ENCODE results near the gene ADCY1.

The ADCY1 gene

DNA sequence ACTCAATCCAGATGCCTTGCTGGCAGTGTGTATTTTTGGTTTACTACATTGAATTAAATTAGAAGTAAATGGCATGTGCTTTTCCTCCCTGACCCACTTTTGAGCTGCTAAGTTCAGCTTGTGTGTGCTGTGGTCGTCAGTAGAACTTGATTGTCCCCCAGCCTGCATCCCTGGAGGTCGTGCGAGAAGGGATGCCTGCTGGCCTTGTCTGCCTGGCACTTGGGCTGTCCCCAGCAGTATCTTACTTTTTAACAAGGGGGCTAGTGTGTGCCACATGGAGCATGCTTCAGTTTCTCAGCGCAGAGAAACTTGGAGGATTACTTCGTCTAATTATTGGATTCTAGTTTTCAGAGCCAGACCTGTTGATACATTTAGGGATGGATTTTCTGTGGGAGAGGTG is 80.2 kb downstream of the ADCY1 start:
- DNase-seq: no peak

DNA sequence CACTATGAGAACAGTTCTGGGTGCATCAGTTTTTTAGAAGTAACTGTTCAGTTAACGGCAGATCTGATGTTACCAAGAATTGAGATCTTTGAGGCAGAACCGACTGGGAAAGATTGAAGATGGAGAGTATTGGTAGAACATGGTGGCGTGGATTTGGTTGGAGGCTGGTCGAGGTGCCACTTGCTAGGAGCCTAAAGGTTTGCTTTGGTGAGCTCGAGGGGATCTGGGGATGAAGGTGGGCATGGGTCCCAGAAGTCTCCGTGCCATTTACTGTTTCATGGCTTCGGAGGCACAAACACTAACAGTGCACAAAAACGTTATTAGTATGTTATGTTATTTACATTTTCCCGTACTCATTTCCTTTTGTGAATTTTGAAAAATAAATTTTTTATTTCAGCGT is 81.4 kb downstream of the ADCY1 start:
- no peak for DNase-seq

DNA sequence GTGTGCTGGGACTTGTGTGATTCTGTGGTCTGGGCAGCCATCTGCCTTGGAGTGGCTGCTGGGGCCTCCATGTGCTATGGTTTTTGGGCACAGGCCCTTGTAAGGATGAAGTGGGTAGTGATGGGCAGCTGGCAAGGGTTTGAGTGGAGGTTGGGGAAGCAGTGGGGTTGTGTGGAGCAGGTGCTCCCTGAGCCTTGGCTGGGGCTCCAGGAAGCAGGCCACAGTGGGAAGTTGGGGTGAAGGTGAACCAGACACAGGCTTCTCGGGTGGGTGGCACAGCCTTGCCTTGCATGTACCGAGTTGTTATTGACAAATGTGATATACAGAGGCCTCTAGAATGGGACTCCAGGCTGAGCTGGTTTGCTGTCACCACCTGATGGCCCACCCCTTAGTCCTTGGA is 82.3 kb downstream of the ADCY1 start:
- DNase-seq: no peak

DNA sequence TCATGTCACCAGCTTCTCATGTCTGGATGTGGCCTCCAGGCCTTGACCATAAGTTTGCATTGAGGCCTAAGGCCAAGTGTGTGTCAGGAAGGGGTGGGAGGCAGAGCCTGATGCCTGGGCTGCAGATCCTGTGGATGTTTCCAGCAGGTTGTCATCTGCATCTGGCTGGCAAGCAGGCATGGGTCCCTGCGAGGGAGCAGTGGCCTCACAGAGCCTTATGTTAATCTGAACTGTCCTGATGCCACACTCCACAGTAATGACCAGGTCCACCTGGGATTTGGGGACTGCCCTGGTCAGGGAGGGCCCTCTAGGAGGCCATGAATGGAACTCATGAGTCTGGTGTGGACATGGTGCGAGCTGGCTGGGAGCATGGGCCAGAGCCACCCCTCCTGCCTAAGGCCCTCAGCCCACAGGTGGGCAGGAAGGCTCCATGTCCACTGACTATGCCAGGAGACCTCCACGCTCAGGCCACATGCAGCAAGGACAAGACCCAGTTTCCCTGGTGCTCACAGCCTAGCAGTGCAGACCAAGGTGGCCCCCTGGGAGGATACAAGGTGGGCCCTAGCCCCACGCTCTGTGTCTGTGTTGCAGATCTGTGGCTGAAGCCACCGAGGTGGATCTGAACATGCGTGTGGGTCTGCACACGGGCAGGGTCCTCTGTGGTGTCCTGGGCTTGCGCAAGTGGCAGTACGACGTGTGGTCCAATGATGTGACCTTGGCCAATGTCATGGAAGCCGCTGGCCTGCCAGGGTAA is 83.1 kb downstream of the ADCY1 start:
- no peak for DNase-seq

DNA sequence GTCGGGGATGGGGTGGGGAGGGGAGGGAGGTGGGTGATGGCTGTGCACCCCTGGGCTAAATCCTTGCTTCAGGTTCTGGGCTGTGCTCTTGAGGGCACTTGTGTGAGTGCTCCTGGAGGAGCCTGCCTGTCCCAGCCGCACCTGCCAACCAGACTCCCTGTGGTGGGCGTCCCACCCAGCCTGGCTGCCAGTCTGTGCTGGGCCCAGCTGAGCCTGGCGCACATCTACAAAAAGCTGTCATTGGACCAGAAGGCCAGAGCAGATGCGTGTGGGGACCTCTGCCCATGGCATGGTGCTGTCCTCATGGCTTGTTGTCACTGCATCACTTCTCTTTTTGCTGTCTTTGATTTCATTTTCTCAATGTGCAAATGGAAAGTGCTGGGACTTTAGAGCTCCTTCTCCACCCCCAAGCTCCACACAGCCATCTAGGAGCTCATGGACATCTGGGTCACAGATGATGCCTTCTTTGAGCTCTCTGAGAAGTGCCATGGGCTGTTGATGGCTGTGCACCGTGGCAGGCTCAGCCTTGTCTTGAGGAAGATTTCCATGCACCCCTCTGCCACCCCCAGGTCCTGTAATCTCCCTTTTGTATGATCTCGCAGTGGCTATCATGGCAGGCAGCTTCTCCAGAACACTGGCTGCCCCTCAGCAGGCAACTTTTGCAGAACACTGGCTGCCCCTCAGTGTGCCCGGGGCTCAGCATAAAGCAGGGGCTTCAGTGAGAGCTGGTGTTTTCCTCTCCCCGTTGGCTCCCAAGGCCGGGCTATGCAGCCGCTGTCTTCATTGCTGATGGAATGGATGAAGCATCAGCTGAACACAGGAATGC is 83.9 kb downstream of the ADCY1 start:
- DNase-seq: no peak

DNA sequence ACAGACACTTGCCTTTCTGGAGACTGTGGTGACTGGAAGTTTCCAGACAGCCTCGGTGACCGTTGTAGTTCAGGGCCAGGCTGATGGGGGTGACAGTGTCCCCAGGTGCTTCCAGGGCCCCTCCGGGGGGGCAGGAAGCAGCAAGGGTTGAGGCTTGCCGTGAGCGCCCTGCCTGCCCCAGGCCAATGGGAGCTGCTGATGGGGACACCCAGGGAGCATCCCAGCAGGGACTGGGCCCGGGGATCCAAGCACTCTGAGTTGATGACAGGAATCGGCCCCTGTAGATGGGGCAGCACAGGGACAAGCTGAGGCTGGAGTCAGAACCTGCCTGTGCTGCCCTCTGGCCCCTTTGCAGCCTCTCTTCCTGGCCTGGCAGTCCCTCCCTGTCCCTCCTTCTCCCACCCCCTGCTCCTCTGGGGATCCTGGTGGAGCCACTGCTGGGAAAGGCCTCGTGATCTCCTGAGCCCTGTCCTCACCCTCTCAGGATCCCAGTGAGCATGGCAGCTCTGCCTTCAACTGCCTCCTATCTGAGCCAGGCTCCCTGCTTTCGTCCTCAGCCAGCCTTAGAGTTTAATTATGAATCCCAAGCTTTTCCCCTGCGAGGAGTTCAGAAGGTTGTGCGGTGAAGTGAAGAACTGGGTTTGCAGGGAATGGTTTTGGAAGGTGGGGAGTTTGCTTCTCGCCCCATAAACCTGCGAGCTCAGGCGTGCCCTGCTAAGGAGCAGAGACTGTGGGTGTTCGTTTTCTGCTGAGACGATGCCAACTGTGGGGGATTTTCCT is 84.7 kb downstream of the ADCY1 start:
- no peak for DNase-seq

DNA sequence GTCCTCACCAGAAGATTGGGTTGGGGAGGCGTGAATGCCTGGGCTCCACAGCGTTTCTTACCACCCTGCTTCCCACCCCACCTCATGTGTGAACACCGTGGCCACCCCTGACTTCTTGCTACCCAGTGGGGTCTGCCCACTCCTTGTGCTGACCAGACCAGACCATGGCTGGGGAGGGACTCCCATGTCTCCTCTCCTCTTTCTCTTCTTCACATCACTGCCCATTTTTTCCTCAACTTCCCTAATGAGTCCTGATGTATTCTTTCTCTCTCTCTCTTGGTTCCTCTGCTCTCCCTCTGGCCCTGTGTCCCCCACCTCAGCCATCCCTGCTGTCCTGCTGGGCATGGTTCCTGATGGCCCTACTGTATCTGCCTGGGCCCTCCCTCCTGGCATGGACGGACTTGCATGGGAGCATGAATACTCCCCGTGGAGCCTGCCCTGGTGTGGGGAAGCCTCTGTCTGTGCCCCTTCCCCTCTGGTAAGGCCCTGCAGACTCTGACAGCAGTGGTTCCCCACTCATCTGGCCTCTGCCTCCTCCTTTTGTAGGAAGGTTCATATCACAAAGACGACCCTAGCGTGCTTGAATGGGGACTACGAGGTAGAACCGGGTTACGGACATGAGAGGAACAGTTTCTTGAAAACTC is 85.5 kb downstream of the ADCY1 start:
- DNase-seq: no peak

DNA sequence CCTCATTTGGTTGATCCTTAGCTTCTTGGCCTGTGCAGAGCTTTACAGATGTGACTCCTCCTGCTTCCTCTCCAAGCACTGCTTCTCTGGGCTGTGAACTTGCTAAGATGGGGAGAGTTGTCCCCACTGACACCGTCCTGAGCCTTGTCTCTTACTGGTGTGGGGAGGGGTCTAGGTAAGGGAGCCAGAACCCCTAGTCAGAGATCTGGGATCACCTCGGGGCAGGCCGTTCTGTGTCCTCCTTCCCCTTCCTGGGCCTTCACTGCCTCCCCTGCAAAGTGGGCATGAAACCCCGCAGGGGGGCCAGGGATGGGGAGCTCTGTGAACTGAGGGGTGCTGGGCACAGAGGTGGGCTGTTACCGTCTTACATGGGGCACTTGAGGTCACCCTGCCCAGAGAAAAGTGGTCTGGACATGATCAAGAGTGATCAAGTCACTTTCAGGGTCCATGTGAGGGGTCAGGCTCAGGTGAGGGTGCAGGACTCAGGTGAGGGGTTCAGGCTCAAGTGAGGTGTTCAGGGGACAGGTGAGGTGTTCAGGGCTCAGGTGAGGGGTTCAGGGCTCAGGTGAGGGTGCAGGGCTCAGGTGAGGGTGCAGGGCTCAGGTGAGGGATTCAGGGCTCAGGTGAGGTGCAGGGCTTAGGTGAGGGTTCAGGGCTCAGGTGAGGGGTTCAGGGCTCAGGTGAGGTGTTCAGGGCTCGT is 86.2 kb downstream of the ADCY1 start:
- DNase-seq: no peak

DNA sequence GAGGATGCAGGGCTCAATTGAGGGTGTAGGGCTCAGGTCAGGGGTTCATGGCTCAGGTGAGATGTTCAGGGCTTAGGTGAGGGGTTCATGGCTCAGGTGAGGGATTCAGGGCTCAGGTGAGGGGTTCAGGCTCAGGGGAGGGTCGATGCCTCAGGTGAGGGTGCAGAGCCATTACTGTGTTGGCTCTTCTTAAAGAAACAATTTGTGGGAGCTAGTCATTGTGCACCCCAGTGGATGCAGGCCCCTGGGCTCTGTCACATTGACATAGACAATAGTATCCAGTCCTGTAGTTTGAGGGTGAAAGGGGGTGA is 86.7 kb downstream of the ADCY1 start:
- DNase-seq: no peak

DNA sequence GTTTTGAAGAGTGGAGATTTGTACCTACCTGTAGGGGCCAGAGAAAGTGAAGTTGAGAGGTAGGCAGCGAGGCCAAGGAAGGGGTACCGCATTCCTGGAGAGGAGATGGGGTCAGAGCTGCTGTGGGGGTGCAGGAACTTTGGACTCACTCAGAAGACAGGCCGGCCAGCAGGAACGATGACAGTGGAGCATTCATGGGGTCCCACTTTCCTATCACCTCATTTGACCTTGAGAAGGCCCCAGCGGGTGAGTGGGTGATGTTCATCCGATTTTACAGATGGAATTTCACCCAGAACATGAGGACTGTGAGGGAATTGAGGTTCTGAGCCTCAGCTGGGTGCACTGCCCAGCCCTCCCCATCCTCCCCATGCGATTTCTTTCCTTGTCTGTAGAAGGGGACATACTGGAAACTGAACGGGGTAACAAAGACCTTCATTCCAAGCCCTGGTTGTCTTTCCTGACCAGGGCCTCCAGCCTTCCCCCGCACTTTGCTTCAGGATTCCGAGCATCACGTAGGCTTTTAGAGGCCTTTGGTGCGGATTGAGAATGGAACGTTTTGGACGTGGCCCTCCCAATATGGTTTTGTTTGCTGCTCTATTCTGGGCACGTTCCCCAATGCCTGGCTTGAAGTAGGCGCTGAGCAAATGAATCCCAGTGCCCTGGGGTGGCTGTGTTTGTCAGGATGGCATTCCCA is 87.3 kb downstream of the ADCY1 start:
- no peak for DNase-seq

DNA sequence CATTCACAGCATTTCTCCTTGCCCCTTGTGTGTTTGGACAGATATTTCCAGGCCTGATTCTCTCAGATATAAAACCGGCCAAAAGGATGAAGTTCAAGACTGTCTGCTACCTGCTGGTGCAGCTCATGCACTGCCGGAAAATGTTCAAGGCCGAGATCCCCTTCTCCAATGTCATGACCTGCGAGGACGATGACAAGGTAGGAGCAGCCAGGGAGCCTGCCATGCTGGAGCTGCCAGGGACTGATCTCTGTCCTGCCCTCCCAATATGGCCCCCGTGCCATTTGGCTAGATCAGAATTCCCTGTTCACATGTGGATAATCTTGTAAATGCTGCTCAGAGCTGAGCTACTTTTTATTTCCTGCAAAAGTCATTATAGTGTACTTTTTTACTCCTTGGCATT is 87.8 kb downstream of the ADCY1 start:
- no peak for DNase-seq

DNA sequence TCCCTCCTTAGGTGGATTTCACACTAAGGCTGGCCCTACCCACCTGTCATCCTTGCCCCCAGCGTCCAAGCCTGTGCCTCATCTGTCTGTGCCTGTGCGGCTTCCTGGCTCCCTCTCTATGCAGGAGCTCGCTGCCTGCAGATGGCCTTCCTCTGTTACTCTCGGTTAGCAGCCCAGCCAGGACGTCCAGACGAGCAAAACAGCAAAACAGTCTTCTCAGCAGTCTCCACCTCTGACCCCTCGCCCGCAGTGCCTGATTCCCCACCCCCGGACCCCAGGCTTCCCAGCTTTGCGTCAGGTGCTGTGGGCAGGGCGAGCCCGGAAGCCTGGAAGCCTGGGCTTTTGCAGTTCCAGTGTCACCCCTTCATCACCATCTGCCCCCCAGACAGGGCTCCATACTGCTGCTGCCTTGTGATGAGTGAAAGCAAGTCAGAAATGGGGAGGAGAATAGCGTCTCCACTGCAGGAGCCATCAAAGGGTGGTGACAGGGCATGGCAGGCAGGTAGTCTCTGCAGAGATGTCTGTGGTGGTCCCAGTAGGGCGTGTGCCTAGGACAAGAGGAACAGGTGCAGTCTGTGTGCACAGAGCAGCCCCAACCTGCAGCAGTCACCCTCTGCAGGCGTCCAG is 88.5 kb downstream of the ADCY1 start:
- DNase-seq: no peak

DNA sequence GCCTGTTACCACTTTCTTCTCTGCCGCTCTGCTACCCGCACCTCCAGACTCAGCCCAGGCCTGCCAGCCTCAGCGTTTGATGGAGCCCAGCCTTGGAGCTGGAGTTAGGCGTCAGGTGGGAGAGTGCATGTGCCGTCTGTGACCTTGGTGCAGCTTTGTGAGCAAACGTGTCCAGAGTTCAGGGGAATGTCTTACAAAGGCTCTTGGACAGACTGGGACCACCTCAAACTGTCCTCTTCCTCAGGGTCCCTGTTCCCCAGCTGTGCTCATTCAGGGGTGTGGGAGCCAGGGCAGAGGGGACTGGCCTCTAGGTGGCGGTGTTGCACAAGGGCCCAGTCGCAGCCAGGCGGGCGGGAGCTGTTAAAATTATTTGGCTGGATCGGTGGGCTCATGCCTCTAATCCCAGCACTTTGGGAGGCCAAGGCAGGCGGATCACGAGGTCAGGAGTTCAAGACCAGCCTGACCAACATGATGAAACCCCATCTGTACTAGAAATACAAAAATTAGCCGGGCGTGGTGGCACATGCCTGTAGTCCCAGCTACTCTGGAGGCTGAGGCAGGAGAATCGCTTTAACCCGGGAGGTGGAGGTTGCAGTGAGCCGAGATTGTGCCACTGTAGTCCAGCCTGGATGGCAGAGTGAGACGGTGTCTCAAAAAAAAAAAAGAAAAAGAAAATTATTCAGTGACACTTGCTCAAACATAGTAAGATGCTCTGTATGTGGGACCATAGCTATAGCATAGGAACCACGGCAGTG is 89.2 kb downstream of the ADCY1 start:
- DNase-seq: no peak

DNA sequence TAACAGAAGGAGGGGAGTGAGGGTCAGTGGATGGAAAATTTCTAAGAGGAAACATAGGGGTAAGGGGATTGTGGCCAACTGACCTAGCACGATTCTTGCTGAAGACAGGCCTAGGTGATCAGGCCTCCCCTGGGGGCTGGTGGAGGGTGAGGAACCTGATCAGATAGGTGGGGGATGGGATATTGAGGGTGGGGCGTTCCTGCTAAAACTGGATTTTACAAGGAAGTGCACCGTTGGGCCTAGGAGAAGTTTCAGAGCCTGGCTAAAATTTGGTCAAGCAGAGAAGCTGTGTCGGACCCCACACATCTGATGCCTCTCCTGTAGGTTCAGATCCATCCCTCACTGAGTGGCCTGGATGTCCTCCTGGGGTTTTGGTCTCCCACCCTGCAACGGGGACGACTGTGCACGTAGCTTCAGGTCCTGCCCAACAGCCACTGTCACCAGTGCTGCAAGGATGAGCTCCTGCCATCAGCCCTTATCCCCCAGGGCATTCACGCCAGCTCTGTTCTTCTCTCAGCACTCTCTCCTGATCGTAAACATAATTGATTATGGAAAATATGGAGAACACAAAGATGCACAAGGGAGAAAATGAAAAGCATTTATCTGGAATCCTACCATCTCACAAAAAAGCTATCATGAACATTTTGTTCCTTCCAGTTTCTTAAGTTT is 89.9 kb downstream of the ADCY1 start:
- DNase-seq: no peak

DNA sequence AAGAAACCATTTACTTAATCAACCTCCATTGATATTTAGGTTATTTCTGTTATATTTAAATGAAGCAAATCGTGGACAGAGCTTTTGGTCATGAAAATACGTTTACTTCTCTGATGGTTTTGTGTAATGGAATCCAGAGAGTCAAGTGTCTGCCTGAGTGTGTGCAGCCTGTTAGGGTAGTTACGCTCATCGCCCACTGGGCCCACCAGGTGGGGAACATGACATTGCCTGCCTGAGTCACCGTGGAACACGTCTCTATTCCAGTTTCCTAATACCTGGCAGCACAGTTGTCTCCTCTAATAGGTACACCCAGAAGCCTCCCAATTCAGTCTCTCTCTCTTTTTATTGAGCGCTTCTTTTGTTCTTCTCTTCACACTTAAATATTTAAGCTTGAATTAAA is 91.0 kb downstream of the ADCY1 start:
- no peak for DNase-seq

DNA sequence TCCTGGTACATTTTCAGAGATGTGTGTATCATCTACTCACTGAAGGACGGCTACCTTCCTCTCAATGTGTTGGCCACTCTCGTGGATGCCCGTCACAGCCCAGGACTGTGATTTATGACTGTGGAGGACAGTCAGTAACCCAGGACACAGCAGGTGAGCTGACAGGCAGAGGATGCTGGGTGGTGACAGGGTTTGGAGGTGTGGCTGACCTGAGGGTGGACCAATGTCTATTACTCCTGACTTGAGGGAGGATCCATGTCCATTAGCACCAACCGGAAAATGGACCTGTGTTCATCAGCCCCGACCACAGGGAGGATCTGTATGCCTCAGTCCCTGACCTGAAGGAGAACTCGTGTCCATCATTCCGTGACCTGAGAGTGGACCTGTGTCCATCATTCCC is 96.1 kb downstream of the ADCY1 start:
- no peak for DNase-seq

DNA sequence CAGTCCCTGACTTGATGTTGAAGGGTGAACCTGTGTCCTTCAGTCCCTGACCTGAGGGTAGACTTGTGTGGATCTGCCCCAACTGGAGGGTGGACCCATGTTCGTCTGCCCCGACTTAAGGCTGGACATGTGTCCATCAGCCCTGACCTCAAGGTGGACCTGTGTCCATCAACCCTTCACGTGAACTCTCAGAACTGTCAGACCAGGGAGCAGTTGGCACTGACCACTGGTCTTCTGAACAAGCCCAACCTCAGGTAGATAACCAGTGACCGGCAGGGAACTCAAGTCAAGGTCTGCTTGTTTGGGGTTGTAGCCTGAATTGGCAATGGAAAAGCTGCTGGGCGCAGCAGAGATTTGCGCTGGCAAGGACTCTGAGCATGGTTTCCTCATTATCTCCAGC is 96.5 kb downstream of the ADCY1 start:
- no peak for DNase-seq

DNA sequence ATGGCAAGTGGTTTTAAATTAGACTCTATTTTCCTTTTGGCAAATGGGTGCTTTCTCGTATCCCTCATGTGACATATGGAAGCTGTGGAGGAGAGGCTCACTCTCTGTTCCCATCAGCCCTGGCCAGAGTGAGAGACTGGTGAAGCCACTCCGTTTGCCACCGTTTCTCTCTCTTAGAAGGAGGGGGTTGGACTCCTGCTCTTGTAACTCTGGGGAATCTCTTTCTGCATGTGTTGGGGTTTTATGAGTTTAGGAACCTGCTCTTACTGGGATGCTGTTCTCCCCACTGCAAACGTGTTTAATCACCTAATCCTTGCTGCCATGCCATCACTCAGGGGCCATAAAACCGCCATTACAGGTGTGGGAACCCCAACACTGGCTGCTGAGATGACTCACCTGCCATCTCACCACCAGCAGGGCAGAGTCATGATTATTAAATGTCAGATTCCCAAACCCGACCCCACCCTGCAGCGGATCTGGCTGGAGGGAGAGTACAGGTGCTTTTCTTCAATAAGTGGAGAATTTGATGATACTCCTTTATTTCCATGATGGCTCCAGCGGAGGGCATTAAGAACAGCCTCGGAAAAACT is 103.2 kb downstream of the ADCY1 start:
- no peak for DNase-seq

DNA sequence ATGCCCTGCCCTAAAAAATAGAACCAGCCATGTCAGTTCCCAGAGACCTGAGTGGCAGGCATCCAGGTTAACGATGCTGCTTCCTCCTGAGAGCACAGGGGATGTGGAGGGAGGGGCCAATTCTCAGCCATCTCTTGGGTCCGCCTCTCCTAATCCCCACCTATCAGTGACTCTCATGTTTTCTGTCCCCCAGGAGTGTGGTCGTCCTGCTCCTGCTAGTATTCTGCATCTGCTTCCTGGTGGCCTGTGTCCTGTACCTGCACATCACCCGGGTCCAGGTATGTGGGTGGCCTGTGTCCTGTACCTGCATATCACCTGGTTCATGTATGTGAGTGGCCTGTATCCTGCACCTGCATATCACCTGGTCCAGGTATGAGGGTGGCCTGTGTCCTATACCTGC is 105.3 kb downstream of the ADCY1 start:
- no peak for DNase-seq

DNA sequence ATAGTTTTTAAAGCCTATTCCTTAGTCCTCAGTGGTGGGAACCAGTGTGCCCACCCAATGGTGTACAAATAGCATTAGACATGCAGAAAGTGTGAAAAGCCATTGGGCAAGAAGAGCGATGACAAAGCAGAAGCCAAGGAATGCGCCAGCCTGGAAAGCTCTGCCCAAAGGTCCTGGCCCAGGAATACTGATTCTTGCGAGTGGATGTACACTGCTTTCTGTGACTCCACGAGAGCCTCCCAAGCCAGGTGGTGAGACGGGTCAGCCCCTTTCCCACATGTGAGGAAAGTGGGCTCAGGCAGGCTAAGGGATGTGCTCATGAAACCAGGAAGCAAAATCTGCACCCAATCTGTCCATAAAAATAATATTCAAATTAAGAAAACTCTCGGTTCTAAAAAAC is 106.6 kb downstream of the ADCY1 start:
- no peak for DNase-seq
